ENCODE data around the gene MFGE8. TPM values are rescaled to one million over a fixed set of nuclear protein-coding genes. Genes with fewer than 3 reads are reported as not detected.
A peak's percentile ranks its signal among the peaks of the same experiment; 100 is the strongest.

The MFGE8 gene
- total RNA-seq, 1 experiment from 2014 or later = 99.0 TPM

DNA sequence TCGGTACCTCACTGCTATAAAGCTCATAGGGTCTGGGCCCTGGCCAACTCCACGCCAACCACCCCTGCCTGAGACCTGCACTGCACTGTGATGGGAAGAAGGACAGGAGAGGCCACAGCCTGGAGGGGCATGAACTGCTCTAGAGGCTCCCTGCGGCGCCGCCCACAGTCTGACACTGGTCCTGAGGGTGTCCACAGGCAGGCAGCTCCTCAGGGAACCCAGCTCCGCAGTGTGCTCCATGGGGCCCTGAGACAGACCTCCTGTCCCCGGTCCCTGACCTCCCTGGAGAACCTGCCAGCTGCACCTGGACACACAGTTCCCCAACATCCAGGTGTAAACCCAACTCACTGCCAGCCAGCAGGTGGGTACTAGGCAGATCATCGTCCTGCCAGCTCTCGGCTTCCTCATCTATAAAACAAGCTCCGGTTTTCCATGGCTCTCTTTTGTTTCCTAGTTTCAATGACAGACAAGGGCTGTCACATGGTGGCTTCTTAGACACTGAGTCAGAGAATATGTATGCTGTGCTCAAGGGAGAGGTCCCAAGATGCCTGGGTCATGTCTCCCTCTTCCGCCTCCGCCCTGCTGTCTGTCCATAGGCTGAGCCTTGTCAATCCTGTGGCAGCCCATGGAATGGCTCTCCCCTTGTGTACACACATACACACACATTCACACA, 12.7 kb downstream of the MFGE8 start:
- DNase-seq (ENCODE audit: low read depth) = peak; percentile 62

- no peak for DNase-seq (ENCODE audit: low read depth)
Observed at GRCh38 chr15:88899251-88899650, 13.9 kb downstream of the MFGE8 start.

DNA sequence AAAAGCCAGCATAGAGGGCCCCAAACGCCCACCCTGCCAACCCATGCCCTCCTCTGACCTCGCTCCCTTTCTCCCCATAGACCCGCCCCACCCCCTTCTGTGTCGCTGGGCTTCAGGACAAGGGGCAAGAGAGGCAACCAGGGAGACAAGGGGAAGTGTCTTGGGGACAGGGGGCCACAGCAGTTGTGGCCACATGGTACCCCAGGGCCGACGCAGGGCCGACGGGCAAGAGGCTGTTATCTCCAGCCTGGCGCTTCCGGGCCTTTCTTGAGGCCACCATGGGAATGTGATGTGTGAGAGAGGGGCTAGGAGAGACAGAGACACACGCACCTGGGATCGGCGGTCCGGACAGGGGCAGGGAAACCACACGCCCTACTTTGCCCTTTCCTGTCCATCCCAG, 14.4 kb downstream of the MFGE8 start:
- DNase-seq (ENCODE audit: low read depth) = no peak

DNA sequence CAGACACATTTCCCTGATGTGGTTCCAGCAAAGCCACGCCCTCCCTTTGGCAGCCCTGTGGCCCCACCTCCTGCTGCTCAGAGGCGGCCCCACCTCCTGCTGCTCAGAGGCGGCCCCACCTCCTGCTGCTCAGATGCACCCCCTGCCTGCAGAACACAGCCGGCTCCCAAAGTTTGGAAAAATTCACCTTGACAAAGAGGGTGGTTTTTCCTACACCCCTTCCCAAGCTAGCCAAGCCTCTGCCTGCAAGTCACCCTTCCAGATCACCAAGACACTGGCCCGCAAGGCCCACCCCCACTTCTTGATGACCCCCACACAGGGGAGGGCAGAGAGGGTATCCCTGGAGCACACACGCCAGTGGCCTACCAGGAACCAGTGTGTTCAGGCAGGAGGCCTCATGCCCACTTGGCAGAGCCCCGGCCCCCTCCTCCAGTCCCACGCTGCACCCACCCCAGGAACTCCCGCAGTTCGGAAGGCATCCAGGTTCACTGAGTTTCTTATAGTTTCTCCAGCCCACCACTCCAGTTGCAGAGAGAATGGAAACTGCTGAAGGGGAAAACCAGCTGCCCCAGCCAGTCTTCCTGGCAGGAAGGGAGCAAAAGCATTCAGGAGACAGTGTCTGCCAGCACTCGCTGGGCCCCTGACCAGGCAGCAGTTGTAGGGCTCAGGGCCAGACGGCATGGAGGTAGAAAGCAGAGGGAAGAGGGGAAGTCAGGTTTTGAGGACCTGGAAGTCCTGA, 15.6 kb downstream of the MFGE8 start:
- DNase-seq (ENCODE audit: low read depth) = peak; percentile 81

DNA sequence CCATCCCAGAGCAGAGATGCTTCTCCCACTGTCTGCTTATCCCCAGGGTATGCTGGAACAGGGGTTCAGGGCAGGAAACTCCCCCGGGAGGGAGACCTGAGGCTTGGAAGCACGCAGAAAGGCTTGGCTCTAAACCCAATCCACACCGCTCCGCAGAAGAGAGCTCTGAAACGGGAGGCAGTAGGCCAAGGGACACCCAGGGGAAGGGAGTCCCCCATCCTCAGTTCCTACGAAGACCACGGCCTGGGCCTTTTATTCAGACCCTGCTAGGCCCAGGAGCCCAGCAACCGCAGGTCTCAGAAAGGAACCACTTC, 16.1 kb downstream of the MFGE8 start:
- no peak for DNase-seq (ENCODE audit: low read depth)

- DNase-seq (ENCODE audit: low read depth) = no peak
Observed at GRCh38 chr15:88896333-88897033, 16.7 kb downstream of the MFGE8 start.

DNA sequence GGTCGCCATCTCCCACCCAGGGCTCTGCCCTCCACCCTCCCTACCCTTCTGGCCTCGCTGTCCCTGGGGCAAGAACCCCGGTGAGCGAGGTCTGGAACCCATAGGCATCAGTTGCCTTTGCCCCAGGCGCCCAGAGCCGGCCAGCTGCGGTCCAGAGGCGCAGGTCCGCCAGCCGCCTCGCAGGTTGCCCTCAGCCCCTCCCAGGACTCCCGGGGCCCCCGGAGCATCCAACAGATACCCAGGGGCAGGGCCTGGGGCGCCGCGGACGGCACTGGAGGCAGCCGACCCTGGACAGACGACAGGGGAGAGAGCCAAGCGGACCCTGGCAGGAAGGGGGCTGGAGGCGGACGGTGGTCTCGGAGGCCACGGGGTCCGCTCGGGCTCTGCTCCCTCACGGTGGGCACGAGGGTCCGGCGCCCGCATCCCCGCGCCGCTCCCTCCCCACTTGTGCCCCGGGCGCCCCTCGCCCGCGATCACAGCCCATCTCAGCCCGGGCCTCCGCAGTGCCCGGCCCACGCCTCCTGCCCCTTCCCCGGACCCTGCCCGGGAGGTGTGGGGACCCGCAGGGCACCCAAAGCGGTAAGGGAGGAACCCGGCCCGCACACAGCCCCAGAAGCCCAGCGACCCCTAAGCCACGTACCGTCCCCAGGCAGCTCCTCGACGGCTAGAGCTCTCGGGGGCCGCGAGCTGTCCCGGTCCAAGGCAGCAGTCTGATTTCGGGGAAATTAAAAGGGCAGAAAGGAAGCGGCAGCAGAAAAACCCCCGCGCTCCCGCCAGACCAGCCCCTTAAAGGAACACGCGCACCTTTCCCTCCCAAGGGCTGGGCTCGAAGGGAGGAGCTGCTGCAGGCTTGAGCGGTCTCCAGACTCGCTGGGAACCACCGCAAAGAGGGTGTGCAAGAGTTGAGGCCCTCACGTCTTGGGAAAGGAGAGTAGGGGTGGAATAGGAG, 18.1 kb downstream of the MFGE8 start, which contains the start of gene HAPLN3:
Gene HAPLN3, minus strand, starts transcription at position 726 of the 949 bp plus-strand sequence. CDS start 8,246 bp downstream, outside the sequence.
- DNase-seq (ENCODE audit: low read depth) = peak; percentile 14

DNA sequence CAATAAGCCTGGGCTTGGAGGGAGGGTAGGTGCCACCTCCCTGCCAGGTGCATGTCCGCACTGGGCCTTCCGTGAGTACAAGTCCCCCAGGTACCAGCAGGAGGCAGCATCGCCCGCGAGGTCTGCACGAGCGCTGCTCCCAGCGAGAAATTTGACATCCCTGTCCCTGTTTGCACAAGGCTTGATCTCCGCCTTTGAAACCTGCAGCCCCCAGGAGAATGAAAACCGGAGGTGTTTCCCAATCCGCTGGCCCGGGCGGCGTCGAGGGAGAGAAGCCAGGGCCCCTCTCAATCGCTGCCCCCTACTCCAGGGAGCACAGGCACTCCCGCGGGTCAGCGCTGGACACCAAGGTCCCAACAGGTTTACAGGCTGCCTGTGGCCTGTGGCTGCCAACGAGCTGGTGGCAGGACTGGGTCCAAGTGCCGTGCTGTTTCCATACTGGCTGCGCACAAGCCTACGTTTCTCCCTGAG, 18.8 kb downstream of the MFGE8 start:
- DNase-seq (ENCODE audit: low read depth) = peak; percentile 33

DNA sequence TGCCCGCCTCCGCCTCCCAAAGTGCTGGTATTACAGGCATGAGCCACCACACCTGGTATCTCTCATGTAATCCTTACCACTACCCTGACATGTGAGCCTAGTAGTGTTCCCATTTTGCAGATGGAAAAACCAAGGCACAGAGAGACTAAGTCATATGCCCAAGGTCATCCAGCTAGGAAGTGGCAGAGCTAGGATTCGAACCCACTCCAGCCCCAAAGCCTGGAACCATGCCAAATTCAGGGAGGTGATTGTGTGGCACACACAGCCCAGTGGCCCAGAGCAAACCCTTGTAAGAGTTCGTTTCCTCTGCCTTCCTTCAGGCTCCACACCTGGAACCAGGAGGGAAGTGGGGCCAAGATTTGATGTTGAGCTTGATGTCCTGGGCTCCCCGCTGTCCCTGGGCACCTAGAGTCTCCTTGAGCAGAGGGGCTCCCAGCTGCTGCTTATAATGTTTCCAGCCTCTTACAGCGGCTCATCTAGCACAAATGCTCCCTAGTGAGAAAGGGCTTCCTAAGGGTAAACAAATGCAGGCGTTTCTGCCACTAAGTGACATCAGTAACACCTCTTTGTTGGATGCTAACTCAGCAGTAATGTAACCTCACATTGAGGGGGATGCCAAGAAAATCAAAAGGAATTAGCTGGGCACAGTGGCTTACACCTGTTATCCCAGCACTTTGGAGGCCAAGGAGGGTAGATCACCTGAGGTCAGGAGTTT, 21.5 kb downstream of the MFGE8 start:
- DNase-seq (ENCODE audit: low read depth) = no peak

DNA sequence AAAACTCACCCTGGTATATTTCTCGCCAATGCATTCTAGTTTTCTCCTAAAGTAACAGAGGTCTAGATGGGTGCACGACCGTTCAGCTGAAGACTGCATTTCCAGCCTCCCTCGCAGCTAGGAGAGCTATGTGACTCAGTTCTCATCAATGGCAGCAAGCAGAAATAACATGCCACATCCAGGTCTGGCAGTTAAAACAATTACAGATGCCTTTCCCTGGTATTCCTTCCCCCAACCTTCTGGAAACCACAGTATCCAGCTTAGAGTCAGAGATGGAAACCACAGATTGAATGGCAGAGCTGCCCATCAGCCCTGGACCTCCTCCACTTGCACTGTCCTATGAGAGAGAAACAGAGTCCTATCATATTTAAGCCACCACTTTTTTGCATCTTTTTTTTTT, 22.7 kb downstream of the MFGE8 start:
- DNase-seq (ENCODE audit: low read depth) = peak; percentile 84

GRCh38 chr15:88888719-88889118, 24.5 kb downstream of the MFGE8 start:
- no peak for DNase-seq (ENCODE audit: low read depth)

DNA sequence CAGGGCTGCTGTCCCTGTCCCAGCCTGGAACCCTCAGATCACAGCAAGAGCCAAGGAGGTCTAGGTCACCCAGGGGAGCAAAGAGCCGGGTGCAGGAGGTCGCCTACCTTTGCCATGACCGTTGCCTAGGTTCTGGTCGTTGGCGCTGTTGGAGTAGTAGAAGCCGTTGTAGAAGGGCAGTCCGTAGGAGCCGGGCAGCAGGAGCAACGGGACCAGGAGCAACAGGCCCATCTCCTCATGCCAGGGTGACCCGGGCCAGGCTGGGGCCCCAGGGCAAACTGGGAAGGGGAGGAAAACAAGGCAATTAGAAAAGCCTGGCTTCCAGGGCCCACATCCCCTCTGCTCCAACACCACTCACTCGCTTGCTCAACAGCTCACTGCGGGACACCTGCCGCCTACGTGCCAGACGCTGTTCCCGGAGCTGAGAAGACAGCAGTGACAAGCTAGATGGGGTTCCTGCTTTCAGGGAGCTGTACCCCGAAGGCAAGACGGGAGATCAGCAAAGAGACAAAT, 26.1 kb downstream of the MFGE8 start:
- DNase-seq (ENCODE audit: low read depth) = no peak

DNA sequence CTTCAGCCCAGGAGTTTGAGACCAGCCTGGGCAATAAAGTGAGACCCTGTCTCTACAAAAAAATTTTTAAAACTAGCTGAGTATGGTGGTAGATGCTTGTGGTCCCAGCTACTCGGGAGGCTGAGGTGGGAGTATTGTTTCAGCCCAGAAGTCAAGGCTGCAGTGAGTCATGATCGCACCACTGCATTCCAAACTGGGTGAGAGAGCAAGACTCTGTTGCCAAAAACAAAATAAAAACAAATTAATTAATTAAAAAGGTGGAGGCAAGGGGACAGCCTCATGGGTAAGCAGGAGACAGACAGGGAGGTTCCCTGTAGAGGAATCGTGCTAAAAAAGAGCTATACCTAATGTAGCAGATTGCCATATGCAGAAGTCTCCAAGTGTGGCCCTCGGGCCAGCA, 30.4 kb downstream of the MFGE8 start:
- DNase-seq (ENCODE audit: low read depth) = peak; percentile 68

GRCh38 chr15:88881775-88882174, 31.4 kb downstream of the MFGE8 start:
- DNase-seq (ENCODE audit: low read depth) = peak; percentile 18

DNA sequence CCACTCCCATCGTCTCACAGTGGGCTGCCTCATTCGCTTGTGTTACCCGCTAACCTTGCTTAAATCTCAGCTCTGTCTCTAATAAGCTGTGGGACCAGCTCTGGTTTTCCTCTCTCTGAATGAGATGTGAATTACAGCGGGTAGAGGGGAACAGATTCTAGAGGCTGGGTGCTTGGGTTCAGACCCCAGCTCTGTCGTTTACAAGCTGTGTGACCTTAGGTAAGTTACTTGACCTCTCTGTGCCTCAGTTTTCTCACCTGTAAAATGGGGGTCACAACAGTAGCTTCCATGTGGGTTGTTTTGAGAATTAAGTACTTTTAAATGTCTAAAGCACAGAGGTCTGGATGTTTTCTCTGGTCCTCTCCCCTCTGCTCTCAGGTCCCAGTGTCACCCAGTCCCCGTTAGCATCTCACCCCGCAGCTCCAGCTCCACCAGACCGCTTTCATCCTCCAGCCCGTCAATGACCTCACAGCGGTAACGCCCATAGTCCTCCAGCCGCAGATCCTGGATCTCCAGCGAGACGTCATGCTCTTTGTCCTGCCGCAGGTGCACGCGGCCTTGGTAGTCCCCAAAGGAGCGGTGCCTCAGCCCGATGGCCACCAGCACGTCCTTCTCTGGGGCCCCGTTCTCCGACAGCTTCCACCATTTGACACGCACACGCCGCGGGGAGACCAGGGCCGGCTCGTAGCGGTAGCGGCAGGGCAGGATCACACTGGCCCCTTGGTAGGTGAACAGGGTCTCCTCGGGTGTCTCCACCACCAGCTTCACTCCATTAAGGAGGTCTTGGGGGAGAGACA, 32.0 kb downstream of the MFGE8 start:
- no peak for DNase-seq (ENCODE audit: low read depth)

GRCh38 chr15:88878720-88879184, 34.4 kb downstream of the MFGE8 start:
- peak; percentile 70 for DNase-seq (ENCODE audit: low read depth)

- no peak for DNase-seq (ENCODE audit: low read depth)
Observed at GRCh38 chr15:88877906-88878305, 35.3 kb downstream of the MFGE8 start.

GRCh38 chr15:88877415-88877814, 35.8 kb downstream of the MFGE8 start:
- no peak for DNase-seq (ENCODE audit: low read depth)

DNA sequence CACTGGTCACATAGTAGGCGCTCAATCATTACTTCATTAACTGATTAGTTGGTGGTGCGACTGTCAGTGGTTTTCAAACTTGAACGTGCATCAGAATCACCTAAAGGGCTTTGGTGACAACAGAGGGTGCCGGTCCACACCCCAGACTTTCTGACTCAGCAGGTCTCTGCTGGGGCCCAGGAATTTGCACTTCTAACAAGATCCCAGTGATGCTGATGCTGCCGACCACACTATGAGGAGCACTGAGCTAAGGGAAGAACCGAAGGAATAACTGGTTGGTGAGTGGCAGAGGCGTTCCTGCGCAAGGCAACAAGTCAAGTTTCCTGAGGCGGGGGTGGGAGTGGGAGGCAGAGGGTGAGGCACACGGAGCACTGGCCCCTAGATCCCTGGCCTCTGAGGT, 36.6 kb downstream of the MFGE8 start:
- DNase-seq (ENCODE audit: low read depth) = no peak

GRCh38 chr15:88874684-88875083, 38.5 kb downstream of the MFGE8 start:
- DNase-seq (ENCODE audit: low read depth) = no peak
